SK-N-SH (cell line): ENCODE data around the gene SLCO3A1. TPM values are rescaled to one million over a fixed set of nuclear protein-coding genes. Genes with fewer than 3 reads are reported as not detected.

ENCODE experiments used
- CTCF ChIA-PET: fragments of 300-600, 350-600 bp; formaldehyde crosslinking; extraction: SDS; loops from one replicate; lab custom pipeline; 2021; lab: Yijun Ruan, JAX
- POLR2A ChIA-PET: fragments of 350-600 bp; sonication (Branson Sonifier 250); formaldehyde crosslinking; extraction: SDS; loops from one replicate; lab custom pipeline; 2020; ENCODE audit warnings: antibody characterized with exemption, inconsistent platforms; lab: Yijun Ruan, JAX
- DNase-seq: peaks from one replicate; pipeline ENCODE4 v3.0.0; 2012
- H2AFZ ChIP-seq: fragments of 200-600 bp; sonication (generic); 2 replicates; pipeline ENCODE4 v1.8.1; 2016; ENCODE audit warnings: antibody characterized with exemption, mild to moderate bottlenecking, low read depth
- H3F3A ChIP-seq: fragments of 200-600 bp; sonication (generic); replicated peaks from 2 replicates; pipeline ENCODE3; 2016; ENCODE audit warnings: antibody characterized with exemption, mild to moderate bottlenecking; ENCODE audit not compliant: insufficient read depth
- H3K27ac ChIP-seq, 2 experiments: fragments of 200-500 bp in 1 of 2; fragments of 200-600 bp in 1 of 2; sonication (Bioruptor generic) in 1 of 2; sonication (generic), shearing (Covaris generic) in 1 of 2; 2 replicates each; pipeline versions ENCODE4 v1.5.1 to v1.6.1; 2014 to 2016; ENCODE audit warnings: low read depth in 2 of 2, inconsistent platforms in 1 of 2, low read length in 1 of 2, mild to moderate bottlenecking in 1 of 2, mixed read lengths in 1 of 2
- H3K27me3 ChIP-seq: fragments of 200-600 bp; sonication (generic), shearing (Covaris generic); 2 replicates; pipeline ENCODE4 v1.6.1; 2016; ENCODE audit warnings: mixed run types; ENCODE audit not compliant: insufficient read depth
- H3K36me3 ChIP-seq, 2 experiments: fragments of 200-500 bp in 1 of 2; fragments of 200-600 bp in 1 of 2; sonication (Bioruptor generic) in 1 of 2; sonication (generic) in 1 of 2; replicated peaks in 1 of 2; 2 replicates each; pipeline versions ENCODE3 to v1.5.1; 2014 to 2016; ENCODE audit warnings: low read length in 1 of 2, mild to moderate bottlenecking in 1 of 2; ENCODE audit not compliant: insufficient read depth in 2 of 2, control insufficient read depth in 1 of 2
- H3K4me1 ChIP-seq, 2 experiments: fragments of 200-500 bp in 1 of 2; fragments of 200-600 bp in 1 of 2; sonication (Bioruptor generic) in 1 of 2; sonication (generic), shearing (Covaris generic) in 1 of 2; 2 replicates each; pipeline versions ENCODE4 v1.5.1 to v1.6.1; 2014 to 2016; ENCODE audit warnings: low read depth in 1 of 2, low read length in 1 of 2, mixed run types in 1 of 2; ENCODE audit not compliant: insufficient read depth in 2 of 2, control insufficient read depth in 1 of 2
- H3K4me2 ChIP-seq: fragments of 200-600 bp; sonication (generic), shearing (Covaris generic); 2 replicates; pipeline ENCODE4 v1.6.1; 2017; ENCODE audit warnings: mixed run types
- H3K4me3 ChIP-seq, 2 experiments: fragments of 200-500 bp in 1 of 2; fragments of 200-600 bp in 1 of 2; sonication (Bioruptor generic) in 1 of 2; sonication (generic), shearing (Covaris generic) in 1 of 2; 2 replicates each; pipeline versions ENCODE4 v1.5.1 to v1.8.1; 2014 to 2016; ENCODE audit warnings: low read depth in 2 of 2, inconsistent platforms in 1 of 2, low read length in 1 of 2, mild to moderate bottlenecking in 1 of 2, mixed read lengths in 1 of 2, moderate library complexity in 1 of 2
- H3K79me2 ChIP-seq: fragments of 200-600 bp; sonication (generic); 2 replicates; pipeline ENCODE4 v1.8.1; 2017; ENCODE audit warnings: mild to moderate bottlenecking; ENCODE audit not compliant: insufficient read depth
- H3K9ac ChIP-seq: fragments of 200-600 bp; sonication (generic); 2 replicates; pipeline ENCODE4 v1.6.1; 2017; ENCODE audit warnings: mixed run types
- H3K9me2 ChIP-seq: fragments of 200-600 bp; sonication (generic); 2 replicates; pipeline ENCODE4 v1.6.1; 2017; ENCODE audit warnings: mixed run types
- H3K9me3 ChIP-seq: fragments of 200-600 bp; sonication (generic); 2 replicates; pipeline ENCODE4 v1.6.1; 2017; ENCODE audit warnings: mixed run types, mild to moderate bottlenecking, moderate library complexity
- H4K20me1 ChIP-seq: fragments of 200-600 bp; sonication (generic); 2 replicates; pipeline ENCODE4 v1.6.1; 2017; ENCODE audit warnings: mild to moderate bottlenecking, mixed run types; ENCODE audit not compliant: insufficient read depth
- ELF1 ChIP-seq: IDR thresholded peaks from 2 replicates; pipeline ENCODE4 v1.4.0; 2012
- EP300 ChIP-seq, 2 experiments: IDR thresholded peaks; 2 replicates each; pipeline versions ENCODE4 v1.4.0 to v1.6.1; 2012; ENCODE audit warnings: borderline replicate concordance in 1 of 2, low read depth in 1 of 2, low read length in 1 of 2
- EZH2phosphoT487 ChIP-seq: fragments of 200-600 bp; sonication (generic); IDR thresholded peaks from 2 replicates; pipeline ENCODE4 v1.6.1; 2017; ENCODE audit warnings: low read depth, mixed run types, mild to moderate bottlenecking, antibody characterized with exemption, moderate library complexity, borderline replicate concordance
- FOSL2 ChIP-seq: IDR thresholded peaks from 2 replicates; pipeline ENCODE4 v1.4.0; 2012; ENCODE audit warnings: low read depth, mild to moderate bottlenecking, moderate library complexity, borderline replicate concordance
- FOXJ3 ChIP-seq: sonication (generic); formaldehyde crosslinking; IDR thresholded peaks from 2 replicates; pipeline ENCODE4 v1.5.1; 2020; ENCODE audit warnings: mild to moderate bottlenecking, missing genetic modification reagents
- GABPA ChIP-seq: IDR thresholded peaks from 2 replicates; pipeline ENCODE4 v1.4.0; 2012; ENCODE audit warnings: low read depth, mild to moderate bottlenecking
- JUND ChIP-seq: IDR thresholded peaks from 2 replicates; pipeline ENCODE4 v1.4.0; 2012
- MEF2A ChIP-seq: IDR thresholded peaks from 2 replicates; pipeline ENCODE4 v1.4.0; 2012; ENCODE audit warnings: low read depth, borderline replicate concordance
- NRF1 ChIP-seq: IDR thresholded peaks from 2 replicates; pipeline ENCODE4 v1.6.1; 2012; ENCODE audit warnings: low read depth, mild to moderate bottlenecking, low read length
- RAD21 ChIP-seq: IDR thresholded peaks from 2 replicates; pipeline ENCODE4 v1.6.1; 2012; ENCODE audit warnings: mild to moderate bottlenecking, low read length
- RCOR1 ChIP-seq: fragments of 150-350 bp; IDR thresholded peaks from 2 replicates; pipeline ENCODE4 v1.6.1; 2017; ENCODE audit warnings: antibody characterized with exemption, low read length
- SIN3A ChIP-seq: IDR thresholded peaks from 2 replicates; pipeline ENCODE4 v1.6.1; 2012; ENCODE audit warnings: low read depth, mild to moderate bottlenecking, low read length, moderate library complexity, borderline replicate concordance
- SMC3 ChIP-seq: IDR thresholded peaks from 2 replicates; pipeline ENCODE4 v1.6.1; 2012; ENCODE audit warnings: low read depth, low read length, improper control_type of control experiment
- TAF1 ChIP-seq: IDR thresholded peaks from 2 replicates; pipeline ENCODE4 v1.6.1; 2012; ENCODE audit warnings: low read depth, mild to moderate bottlenecking, low read length, moderate library complexity, borderline replicate concordance
- WGBS: methylation state at CpG from one replicate; pipeline ENCODE4 v1.1.6; 2017; ENCODE audit warnings: low lambda C conversion rate; 5-methylcytosine and 5-hydroxymethylcytosine counted together
- polyA plus RNA-seq, 3 experiments: library from polyadenylated mRNA; depleted of rRNA; stranded (reverse); fragments of >200 nt; gene quantifications; 2 replicates each; pipeline ENCODE4 v1.2.3, GENCODE V29; 2012
- TF ChIP-seq, protein P1 (sequence below): IDR thresholded peaks from 2 replicates; pipeline ENCODE4 v1.6.1; 2012; ENCODE audit warnings: mild to moderate bottlenecking, low read depth, low read length, moderate library complexity
- TF ChIP-seq, protein P2 (sequence below): IDR thresholded peaks from 2 replicates; pipeline ENCODE4 v1.4.0; 2012; ENCODE audit warnings: low read depth
- TF ChIP-seq, protein P3 (sequence below): fragments of 150-350 bp; IDR thresholded peaks from 2 replicates; pipeline ENCODE4 v1.6.1; 2017; ENCODE audit warnings: antibody characterized with exemption, low read length, low read depth, borderline replicate concordance
- TF ChIP-seq, protein P4 (sequence below): fragments of 200-600 bp; sonication (generic); IDR thresholded peaks from 2 replicates; pipeline ENCODE4 v1.6.1; 2017; ENCODE audit warnings: antibody characterized with exemption, mild to moderate bottlenecking, moderate library complexity
- TF ChIP-seq, protein P5 (sequence below): IDR thresholded peaks from 2 replicates; pipeline ENCODE4 v1.4.0; 2012; ENCODE audit warnings: low read depth, borderline replicate concordance

Gene SLCO3A1
- polyA plus RNA-seq, 1 of the 3 experiments (the other 2 are of a cell fraction), result 19.7 TPM

DNA sequence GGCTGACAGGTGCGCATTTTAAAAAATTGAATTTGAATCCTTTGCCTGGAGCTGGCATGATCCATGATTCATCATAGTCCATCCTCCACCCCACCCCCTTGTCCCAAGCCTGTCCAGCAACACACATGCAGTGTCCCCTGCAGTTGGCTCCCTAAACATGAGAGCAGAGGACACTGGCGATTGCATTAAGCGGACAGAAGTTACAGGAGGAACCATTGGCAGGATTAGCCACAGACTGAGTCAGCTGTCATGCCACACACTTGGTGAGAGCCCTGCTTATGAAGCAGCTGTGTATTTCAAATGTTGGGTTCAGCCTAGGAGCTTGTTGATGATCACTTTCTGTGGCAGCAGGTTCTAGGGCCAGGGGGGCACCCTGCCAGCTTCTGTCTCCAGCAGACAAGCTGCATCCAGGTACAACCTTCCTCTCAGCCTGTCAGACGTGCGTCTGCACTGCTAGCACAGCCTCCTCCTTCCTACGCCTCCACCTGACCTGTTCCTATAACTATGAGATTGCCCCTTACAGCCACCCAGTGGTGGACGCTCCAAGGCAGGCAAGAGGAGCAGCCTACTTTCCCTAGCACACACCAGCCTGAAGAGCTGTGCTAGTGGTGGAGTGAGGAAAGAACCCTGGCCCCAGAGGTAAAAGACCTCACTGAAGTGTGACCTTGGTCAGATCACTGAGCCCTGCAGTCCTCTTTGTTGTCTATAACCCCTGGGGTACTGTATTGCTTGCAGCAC is 121.9 kb downstream of the SLCO3A1 start:
- Histone ChIP-seq H3K9ac (no peak overlapping the region), H3F3A (no peaks in the 10 kb centered on the region), H3K27me3 (no peaks in the 10 kb centered on the region), H2AFZ (no peak overlapping the region), H3K79me2 (peaks cover 8% of the 10 kb centered on the region; the same call in 1 of the 2 replicates), H3K27ac (no peak overlapping the region), H3K36me3 (no peaks in the 10 kb centered on the region), H4K20me1 (0 out of 2 replicates have a peak, but pooled peaks cover 10% of the 10 kb centered on the region), H3K9me2 (no peaks in the 10 kb centered on the region), H3K4me2 (no peak overlapping the region), H3K4me3 (no peak overlapping the region), H3K9me3 (no peaks in the 10 kb centered on the region), H3K4me1 (peaks cover 0 to 13% of the 10 kb centered on the region in 2 experiments; a peak in 1 of 4 replicates)
- TF ChIP-seq, protein P1, sequence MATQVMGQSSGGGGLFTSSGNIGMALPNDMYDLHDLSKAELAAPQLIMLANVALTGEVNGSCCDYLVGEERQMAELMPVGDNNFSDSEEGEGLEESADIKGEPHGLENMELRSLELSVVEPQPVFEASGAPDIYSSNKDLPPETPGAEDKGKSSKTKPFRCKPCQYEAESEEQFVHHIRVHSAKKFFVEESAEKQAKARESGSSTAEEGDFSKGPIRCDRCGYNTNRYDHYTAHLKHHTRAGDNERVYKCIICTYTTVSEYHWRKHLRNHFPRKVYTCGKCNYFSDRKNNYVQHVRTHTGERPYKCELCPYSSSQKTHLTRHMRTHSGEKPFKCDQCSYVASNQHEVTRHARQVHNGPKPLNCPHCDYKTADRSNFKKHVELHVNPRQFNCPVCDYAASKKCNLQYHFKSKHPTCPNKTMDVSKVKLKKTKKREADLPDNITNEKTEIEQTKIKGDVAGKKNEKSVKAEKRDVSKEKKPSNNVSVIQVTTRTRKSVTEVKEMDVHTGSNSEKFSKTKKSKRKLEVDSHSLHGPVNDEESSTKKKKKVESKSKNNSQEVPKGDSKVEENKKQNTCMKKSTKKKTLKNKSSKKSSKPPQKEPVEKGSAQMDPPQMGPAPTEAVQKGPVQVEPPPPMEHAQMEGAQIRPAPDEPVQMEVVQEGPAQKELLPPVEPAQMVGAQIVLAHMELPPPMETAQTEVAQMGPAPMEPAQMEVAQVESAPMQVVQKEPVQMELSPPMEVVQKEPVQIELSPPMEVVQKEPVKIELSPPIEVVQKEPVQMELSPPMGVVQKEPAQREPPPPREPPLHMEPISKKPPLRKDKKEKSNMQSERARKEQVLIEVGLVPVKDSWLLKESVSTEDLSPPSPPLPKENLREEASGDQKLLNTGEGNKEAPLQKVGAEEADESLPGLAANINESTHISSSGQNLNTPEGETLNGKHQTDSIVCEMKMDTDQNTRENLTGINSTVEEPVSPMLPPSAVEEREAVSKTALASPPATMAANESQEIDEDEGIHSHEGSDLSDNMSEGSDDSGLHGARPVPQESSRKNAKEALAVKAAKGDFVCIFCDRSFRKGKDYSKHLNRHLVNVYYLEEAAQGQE, result no peak
- no peak for TF ChIP-seq GABPA
- no peak for TF ChIP-seq RAD21
- TF ChIP-seq FOXJ3 (CRISPR knock-in tag), result no peak
- no peak for TF ChIP-seq EP300 (IDR thresholded peaks at IDR 0.05; ENCODE audit: borderline replicate concordance in 1 of 2, low read depth in 1 of 2, low read length in 1 of 2)
- TF ChIP-seq, protein P2, sequence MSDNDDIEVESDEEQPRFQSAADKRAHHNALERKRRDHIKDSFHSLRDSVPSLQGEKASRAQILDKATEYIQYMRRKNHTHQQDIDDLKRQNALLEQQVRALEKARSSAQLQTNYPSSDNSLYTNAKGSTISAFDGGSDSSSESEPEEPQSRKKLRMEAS, result no peak
- TF ChIP-seq NRF1, result no peak
- TF ChIP-seq, protein P3, sequence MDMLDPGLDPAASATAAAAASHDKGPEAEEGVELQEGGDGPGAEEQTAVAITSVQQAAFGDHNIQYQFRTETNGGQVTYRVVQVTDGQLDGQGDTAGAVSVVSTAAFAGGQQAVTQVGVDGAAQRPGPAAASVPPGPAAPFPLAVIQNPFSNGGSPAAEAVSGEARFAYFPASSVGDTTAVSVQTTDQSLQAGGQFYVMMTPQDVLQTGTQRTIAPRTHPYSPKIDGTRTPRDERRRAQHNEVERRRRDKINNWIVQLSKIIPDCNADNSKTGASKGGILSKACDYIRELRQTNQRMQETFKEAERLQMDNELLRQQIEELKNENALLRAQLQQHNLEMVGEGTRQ, result no peak
- no peak for DNase-seq
- ChIA-PET CTCF (no interaction called here), POLR2A (no interaction called here)
- WGBS, result 90% methylated on average over 7 of the region's 7 CpGs

DNA sequence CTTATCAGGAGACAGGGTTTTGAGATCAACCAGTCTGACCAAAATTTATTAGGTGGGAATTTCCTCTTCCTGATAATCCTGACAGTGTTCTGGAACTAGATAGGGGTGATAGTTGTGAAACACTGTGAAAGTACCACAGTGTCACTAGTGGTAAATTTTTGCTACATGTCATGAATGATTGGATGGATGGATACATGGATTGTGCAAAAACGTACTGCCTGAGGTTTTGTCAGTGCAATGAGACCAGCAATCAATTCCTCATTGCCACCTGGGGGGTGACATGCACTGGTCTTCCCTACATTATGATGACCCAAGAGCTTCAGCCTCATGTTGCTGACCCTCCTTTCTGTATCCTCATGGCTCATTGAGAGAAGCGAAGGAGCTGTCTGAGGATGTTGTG is 123.5 kb downstream of the SLCO3A1 start:
- TF ChIP-seq FOSL2, result no peak
- TF ChIP-seq SMC3, result no peak
- no peak for TF ChIP-seq TAF1
- no peak for TF ChIP-seq JUND
- TF ChIP-seq EZH2phosphoT487, result no peak
- TF ChIP-seq RCOR1, result no peak
- no peak for TF ChIP-seq SIN3A
- no peak for TF ChIP-seq MEF2A
- TF ChIP-seq, protein P4, sequence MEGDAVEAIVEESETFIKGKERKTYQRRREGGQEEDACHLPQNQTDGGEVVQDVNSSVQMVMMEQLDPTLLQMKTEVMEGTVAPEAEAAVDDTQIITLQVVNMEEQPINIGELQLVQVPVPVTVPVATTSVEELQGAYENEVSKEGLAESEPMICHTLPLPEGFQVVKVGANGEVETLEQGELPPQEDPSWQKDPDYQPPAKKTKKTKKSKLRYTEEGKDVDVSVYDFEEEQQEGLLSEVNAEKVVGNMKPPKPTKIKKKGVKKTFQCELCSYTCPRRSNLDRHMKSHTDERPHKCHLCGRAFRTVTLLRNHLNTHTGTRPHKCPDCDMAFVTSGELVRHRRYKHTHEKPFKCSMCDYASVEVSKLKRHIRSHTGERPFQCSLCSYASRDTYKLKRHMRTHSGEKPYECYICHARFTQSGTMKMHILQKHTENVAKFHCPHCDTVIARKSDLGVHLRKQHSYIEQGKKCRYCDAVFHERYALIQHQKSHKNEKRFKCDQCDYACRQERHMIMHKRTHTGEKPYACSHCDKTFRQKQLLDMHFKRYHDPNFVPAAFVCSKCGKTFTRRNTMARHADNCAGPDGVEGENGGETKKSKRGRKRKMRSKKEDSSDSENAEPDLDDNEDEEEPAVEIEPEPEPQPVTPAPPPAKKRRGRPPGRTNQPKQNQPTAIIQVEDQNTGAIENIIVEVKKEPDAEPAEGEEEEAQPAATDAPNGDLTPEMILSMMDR, result no peak
- TF ChIP-seq, protein P5, sequence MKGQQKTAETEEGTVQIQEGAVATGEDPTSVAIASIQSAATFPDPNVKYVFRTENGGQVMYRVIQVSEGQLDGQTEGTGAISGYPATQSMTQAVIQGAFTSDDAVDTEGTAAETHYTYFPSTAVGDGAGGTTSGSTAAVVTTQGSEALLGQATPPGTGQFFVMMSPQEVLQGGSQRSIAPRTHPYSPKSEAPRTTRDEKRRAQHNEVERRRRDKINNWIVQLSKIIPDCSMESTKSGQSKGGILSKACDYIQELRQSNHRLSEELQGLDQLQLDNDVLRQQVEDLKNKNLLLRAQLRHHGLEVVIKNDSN, result no peak
- TF ChIP-seq ELF1, result no peak
- TF ChIP-seq, protein P2, result no peak
- no peak for TF ChIP-seq GABPA
- Histone ChIP-seq H3K4me3 (no peak overlapping the region), H3K9me3 (no peaks in the 10 kb centered on the region), H4K20me1 (0 out of 2 replicates have a peak, but pooled peaks cover 10% of the 10 kb centered on the region), H3K9me2 (no peaks in the 10 kb centered on the region), H3F3A (no peaks in the 10 kb centered on the region), H3K4me2 (no peak overlapping the region), H3K9ac (no peak overlapping the region), H3K36me3 (no peaks in the 10 kb centered on the region), H3K27ac (no peak overlapping the region), H3K4me1 (peaks cover 4 to 13% of the 10 kb centered on the region in 2 experiments; a peak in 1 of 4 replicates), H3K27me3 (no peaks in the 10 kb centered on the region), H2AFZ (no peak overlapping the region), H3K79me2 (peaks cover 8% of the 10 kb centered on the region; the same call in 1 of the 2 replicates)
- DNase-seq, result no peak
- 100% methylated on average over 2 of the region's 2 CpGs for WGBS
- ChIA-PET POLR2A (interaction anchor here (0.5 kb wide), 1 partner anchor 13 kb away, joined by 8 read pairs; no protein-coding TSS in a partner anchor), CTCF (interaction anchor here (1.2 kb wide), 1 partner anchor 123 kb away, joined by 4 read pairs; the partner anchor contains the start of gene SLCO3A1)
